ENCODE results near the gene PRC1.

Gene PRC1

GRCh38 chr15:90959894-90960293, 34.4 kb downstream of the PRC1 start:
- Histone ChIP-seq H3K9me3 (ENCODE audit: low read length) (no peaks in the 10 kb centered on the region), H3F3A (ENCODE audit: insufficient read depth, low read length) (no peaks in the 10 kb centered on the region), H3K4me3 (ENCODE audit: low read depth, low read length, poor library complexity, severe bottlenecking) (no peak overlapping the region), H2AFZ (ENCODE audit: low read length) (no peak overlapping the region), H3K27ac (ENCODE audit: low read depth, low read length, poor library complexity, severe bottlenecking) (no peak overlapping the region), H3K9me2 (ENCODE audit: low read depth, low read length) (no peaks in the 10 kb centered on the region), H3K79me2 (ENCODE audit: insufficient read depth, low read length) (no peaks in the 10 kb centered on the region), H3K36me3 (ENCODE audit: insufficient read depth, low read length) (peaks cover 51% of the 10 kb centered on the region), H3K9ac (ENCODE audit: low read length) (no peak overlapping the region), H3K27me3 (ENCODE audit: insufficient read depth, low read length) (no peaks in the 10 kb centered on the region), H3K4me1 (ENCODE audit: insufficient read depth, low read length, severe bottlenecking) (peaks cover 17% of the 10 kb centered on the region), H4K20me1 (ENCODE audit: insufficient read depth, low read length) (no peaks in the 10 kb centered on the region), H3K4me2 (ENCODE audit: low read length) (no peak overlapping the region)
- no peak for TF ChIP-seq CTCF (IDR thresholded peaks at IDR 0.05; ENCODE audit: low read length)
- TF ChIP-seq EZH2 (IDR thresholded peaks at IDR 0.05; ENCODE audit: borderline replicate concordance, low read length), result no peak

- H4K20me1 ChIP-seq (ENCODE audit: insufficient read depth, low read length), result no peaks in the 10 kb centered on the region
- H3K4me3 ChIP-seq (ENCODE audit: low read depth, low read length, poor library complexity, severe bottlenecking), result no peak overlapping the region
- no peak for TF ChIP-seq EZH2 (IDR thresholded peaks at IDR 0.05; ENCODE audit: borderline replicate concordance, low read length)
- TF ChIP-seq CTCF (IDR thresholded peaks at IDR 0.05; ENCODE audit: low read length), result no peak
- peaks cover 45% of the 10 kb centered on the region for H3K36me3 ChIP-seq (ENCODE audit: insufficient read depth, low read length)
- H3K27ac ChIP-seq (ENCODE audit: low read depth, low read length, poor library complexity, severe bottlenecking), result no peak overlapping the region
- H3K9me2 ChIP-seq (ENCODE audit: low read depth, low read length), result no peaks in the 10 kb centered on the region
- no peaks in the 10 kb centered on the region for H3K9me3 ChIP-seq (ENCODE audit: low read length)
- H3K9ac ChIP-seq (ENCODE audit: low read length), result no peak overlapping the region
- no peaks in the 10 kb centered on the region for H3K27me3 ChIP-seq (ENCODE audit: insufficient read depth, low read length)
- H3K79me2 ChIP-seq (ENCODE audit: insufficient read depth, low read length), result no peaks in the 10 kb centered on the region
- H2AFZ ChIP-seq (ENCODE audit: low read length), result no peak overlapping the region
- no peaks in the 10 kb centered on the region for H3F3A ChIP-seq (ENCODE audit: insufficient read depth, low read length)
- peaks cover 23% of the 10 kb centered on the region for H3K4me1 ChIP-seq (ENCODE audit: insufficient read depth, low read length, severe bottlenecking)
- no peak overlapping the region for H3K4me2 ChIP-seq (ENCODE audit: low read length)
These were observed 35.2 kb downstream of the PRC1 start for GRCh38 chr15:90959028-90959595.

- H3K9me2 ChIP-seq (ENCODE audit: low read depth, low read length), result no peaks in the 10 kb centered on the region
- no peaks in the 10 kb centered on the region for H3K79me2 ChIP-seq (ENCODE audit: insufficient read depth, low read length)
- no peak overlapping the region for H2AFZ ChIP-seq (ENCODE audit: low read length)
- no peaks in the 10 kb centered on the region for H3F3A ChIP-seq (ENCODE audit: insufficient read depth, low read length)
- no peaks in the 10 kb centered on the region for H4K20me1 ChIP-seq (ENCODE audit: insufficient read depth, low read length)
- H3K4me3 ChIP-seq (ENCODE audit: low read depth, low read length, poor library complexity, severe bottlenecking), result no peak overlapping the region
- no peak overlapping the region for H3K9ac ChIP-seq (ENCODE audit: low read length)
- no peaks in the 10 kb centered on the region for H3K9me3 ChIP-seq (ENCODE audit: low read length)
- no peak overlapping the region for H3K27ac ChIP-seq (ENCODE audit: low read depth, low read length, poor library complexity, severe bottlenecking)
- TF ChIP-seq EZH2 (IDR thresholded peaks at IDR 0.05; ENCODE audit: borderline replicate concordance, low read length) (no peak), CTCF (IDR thresholded peaks at IDR 0.05; ENCODE audit: low read length) (no peak)
- H3K4me2 ChIP-seq (ENCODE audit: low read length), result no peak overlapping the region
- H3K4me1 ChIP-seq (ENCODE audit: insufficient read depth, low read length, severe bottlenecking), result peaks cover 24% of the 10 kb centered on the region
- H3K36me3 ChIP-seq (ENCODE audit: insufficient read depth, low read length), result peaks cover 45% of the 10 kb centered on the region
- no peaks in the 10 kb centered on the region for H3K27me3 ChIP-seq (ENCODE audit: insufficient read depth, low read length)
These were observed 36.5 kb downstream of the PRC1 start for GRCh38 chr15:90957791-90958190.
